ENCODE measurements around the gene NUDT4.

DNA sequence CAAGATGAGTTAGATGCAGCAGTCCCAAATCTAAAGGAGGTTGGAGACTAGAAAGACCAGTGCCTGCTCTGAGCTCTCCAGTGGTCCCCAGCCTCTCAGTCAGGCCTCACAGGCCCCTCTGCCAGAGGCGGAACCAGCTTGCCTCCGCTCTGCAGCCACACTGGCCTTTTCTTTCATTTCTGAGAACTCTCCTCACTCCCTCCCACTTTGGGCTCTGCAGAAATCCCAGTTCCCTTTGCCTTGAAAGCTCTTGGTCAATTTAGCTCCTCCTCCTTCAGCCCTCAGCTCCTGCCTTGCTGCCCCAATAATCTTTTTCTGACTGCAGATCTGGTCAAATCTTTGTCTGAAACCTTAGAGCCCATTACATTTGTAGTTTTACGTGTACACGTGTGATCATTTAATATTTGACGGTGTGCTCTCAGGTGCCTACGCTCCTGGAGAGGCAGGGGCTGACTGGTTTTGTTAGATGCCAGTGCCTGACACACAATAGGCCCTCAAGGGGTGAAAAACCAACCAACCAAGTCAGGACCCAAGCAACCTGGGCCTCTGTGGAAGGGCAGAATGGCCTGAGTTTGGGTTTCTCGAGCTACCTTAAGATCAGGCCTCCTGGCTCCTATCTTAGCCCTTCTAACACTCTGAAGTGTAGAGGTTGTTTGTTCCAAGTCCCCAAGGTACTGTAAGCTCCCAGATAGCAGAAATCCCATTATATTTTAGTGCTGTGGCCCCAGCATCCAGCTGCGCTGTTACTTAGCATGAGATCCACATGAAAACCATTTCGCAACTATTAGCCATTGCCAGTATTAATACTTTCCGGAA, 1.1 kb upstream of the NUDT4 start:
- TF ChIP-seq, protein P1, sequence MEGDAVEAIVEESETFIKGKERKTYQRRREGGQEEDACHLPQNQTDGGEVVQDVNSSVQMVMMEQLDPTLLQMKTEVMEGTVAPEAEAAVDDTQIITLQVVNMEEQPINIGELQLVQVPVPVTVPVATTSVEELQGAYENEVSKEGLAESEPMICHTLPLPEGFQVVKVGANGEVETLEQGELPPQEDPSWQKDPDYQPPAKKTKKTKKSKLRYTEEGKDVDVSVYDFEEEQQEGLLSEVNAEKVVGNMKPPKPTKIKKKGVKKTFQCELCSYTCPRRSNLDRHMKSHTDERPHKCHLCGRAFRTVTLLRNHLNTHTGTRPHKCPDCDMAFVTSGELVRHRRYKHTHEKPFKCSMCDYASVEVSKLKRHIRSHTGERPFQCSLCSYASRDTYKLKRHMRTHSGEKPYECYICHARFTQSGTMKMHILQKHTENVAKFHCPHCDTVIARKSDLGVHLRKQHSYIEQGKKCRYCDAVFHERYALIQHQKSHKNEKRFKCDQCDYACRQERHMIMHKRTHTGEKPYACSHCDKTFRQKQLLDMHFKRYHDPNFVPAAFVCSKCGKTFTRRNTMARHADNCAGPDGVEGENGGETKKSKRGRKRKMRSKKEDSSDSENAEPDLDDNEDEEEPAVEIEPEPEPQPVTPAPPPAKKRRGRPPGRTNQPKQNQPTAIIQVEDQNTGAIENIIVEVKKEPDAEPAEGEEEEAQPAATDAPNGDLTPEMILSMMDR (conservative IDR thresholded peaks at IDR 0.05; ENCODE audit: low read length), result no peak
- TF ChIP-seq EZH2phosphoT487 (IDR thresholded peaks at IDR 0.05; ENCODE audit: borderline replicate concordance, low read depth, low read length), result no peak
